Measurements from ENCODE around the gene GATD1.
A peak's percentile ranks its signal among the peaks of the same experiment; 100 is the strongest.

- no peak for TF ChIP-seq CTCF (conservative IDR thresholded peaks at IDR 0.05; ENCODE audit: low read depth in 2 of 2)
- TF ChIP-seq, protein P1, sequence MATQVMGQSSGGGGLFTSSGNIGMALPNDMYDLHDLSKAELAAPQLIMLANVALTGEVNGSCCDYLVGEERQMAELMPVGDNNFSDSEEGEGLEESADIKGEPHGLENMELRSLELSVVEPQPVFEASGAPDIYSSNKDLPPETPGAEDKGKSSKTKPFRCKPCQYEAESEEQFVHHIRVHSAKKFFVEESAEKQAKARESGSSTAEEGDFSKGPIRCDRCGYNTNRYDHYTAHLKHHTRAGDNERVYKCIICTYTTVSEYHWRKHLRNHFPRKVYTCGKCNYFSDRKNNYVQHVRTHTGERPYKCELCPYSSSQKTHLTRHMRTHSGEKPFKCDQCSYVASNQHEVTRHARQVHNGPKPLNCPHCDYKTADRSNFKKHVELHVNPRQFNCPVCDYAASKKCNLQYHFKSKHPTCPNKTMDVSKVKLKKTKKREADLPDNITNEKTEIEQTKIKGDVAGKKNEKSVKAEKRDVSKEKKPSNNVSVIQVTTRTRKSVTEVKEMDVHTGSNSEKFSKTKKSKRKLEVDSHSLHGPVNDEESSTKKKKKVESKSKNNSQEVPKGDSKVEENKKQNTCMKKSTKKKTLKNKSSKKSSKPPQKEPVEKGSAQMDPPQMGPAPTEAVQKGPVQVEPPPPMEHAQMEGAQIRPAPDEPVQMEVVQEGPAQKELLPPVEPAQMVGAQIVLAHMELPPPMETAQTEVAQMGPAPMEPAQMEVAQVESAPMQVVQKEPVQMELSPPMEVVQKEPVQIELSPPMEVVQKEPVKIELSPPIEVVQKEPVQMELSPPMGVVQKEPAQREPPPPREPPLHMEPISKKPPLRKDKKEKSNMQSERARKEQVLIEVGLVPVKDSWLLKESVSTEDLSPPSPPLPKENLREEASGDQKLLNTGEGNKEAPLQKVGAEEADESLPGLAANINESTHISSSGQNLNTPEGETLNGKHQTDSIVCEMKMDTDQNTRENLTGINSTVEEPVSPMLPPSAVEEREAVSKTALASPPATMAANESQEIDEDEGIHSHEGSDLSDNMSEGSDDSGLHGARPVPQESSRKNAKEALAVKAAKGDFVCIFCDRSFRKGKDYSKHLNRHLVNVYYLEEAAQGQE (IDR thresholded peaks at IDR 0.05; ENCODE audit: unreplicated experiment): no peak
- TF ChIP-seq EZH2phosphoT487 (IDR thresholded peaks at IDR 0.05; ENCODE audit: unreplicated experiment): no peak
- no peak for TF ChIP-seq ZNF114 (CRISPR knock-in tag; IDR thresholded peaks at IDR 0.05)
- peak; percentile 87 for TF ChIP-seq POLR2AphosphoS5 (IDR thresholded peaks at IDR 0.05; ENCODE audit: low read depth)
- no peak for TF ChIP-seq JUNB (IDR thresholded peaks at IDR 0.05; ENCODE audit: unreplicated experiment)
- TF ChIP-seq CREB1 (CRISPR knock-in tag; IDR thresholded peaks at IDR 0.05; ENCODE audit: low read depth): 0 out of 2 replicates have a peak, but pooled peaks have one; percentile 45
- no peak for TF ChIP-seq EZH2 (IDR thresholded peaks at IDR 0.05; ENCODE audit: low read depth, unreplicated experiment)
- TF ChIP-seq ZNF331 (CRISPR knock-in tag; IDR thresholded peaks at IDR 0.05; ENCODE audit: low read depth): no peak
- TF ChIP-seq, protein P2, sequence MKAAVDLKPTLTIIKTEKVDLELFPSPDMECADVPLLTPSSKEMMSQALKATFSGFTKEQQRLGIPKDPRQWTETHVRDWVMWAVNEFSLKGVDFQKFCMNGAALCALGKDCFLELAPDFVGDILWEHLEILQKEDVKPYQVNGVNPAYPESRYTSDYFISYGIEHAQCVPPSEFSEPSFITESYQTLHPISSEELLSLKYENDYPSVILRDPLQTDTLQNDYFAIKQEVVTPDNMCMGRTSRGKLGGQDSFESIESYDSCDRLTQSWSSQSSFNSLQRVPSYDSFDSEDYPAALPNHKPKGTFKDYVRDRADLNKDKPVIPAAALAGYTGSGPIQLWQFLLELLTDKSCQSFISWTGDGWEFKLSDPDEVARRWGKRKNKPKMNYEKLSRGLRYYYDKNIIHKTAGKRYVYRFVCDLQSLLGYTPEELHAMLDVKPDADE (IDR thresholded peaks at IDR 0.05): no peak
- TF ChIP-seq STAT1 (IDR thresholded peaks at IDR 0.05; ENCODE audit: unreplicated experiment): no peak
These were observed 42.0 kb upstream of the GATD1 start for GRCh38 chr11:819129-819931.

All from GM23338 (cell line).